HL-60 (cell line): ENCODE data around the gene C20orf204.
"Not testable (repeated sequence)": the region's sequence is repeated elsewhere in the genome, so short reads cannot be mapped to it uniquely, and the experiment has no call there.

ENCODE experiments used
- DNase-seq, 2 experiments: peaks; one replicate each; pipeline ENCODE4 v3.0.0-alpha.2; 2010 to 2020; ENCODE audit warnings: low read depth in 1 of 2, low spot score in 1 of 2
- H3K27ac ChIP-seq: fragments of 250-450 bp; sonication (Bioruptor Pico); replicated peaks from 2 replicates; pipeline ENCODE4 v1.5.1; 2020; ENCODE audit warnings: mild to moderate bottlenecking, moderate library complexity
- H3K27me3 ChIP-seq: fragments of 250-450 bp; sonication (Bioruptor Pico); 2 replicates; pipeline ENCODE4 v1.5.1; 2021; ENCODE audit warnings: mild to moderate bottlenecking, moderate library complexity; ENCODE audit not compliant: insufficient read depth, poor library complexity, severe bottlenecking
- H3K4me3 ChIP-seq: replicated peaks from 2 replicates; pipeline ENCODE4 v1.5.1; 2011; ENCODE audit warnings: mild to moderate bottlenecking, control low read depth, low read length; ENCODE audit not compliant: insufficient read depth
- CTCF ChIP-seq: IDR thresholded peaks from one replicate; pipeline ENCODE4 v1.5.1; 2011; ENCODE audit warnings: low read length, control low read depth, inconsistent platforms; ENCODE audit not compliant: insufficient read depth
- GABPA ChIP-seq: IDR thresholded peaks from 2 replicates; pipeline ENCODE4 v1.6.1; 2012; ENCODE audit warnings: low read depth
- POLR2AphosphoS5 ChIP-seq: IDR thresholded peaks from 2 replicates; pipeline ENCODE4 v1.6.1; 2012; ENCODE audit warnings: low read depth
- REST ChIP-seq: IDR thresholded peaks from 2 replicates; pipeline ENCODE4 v1.6.1; 2012; ENCODE audit warnings: low read depth; ENCODE audit not compliant: insufficient replicate concordance
- SPI1 ChIP-seq: IDR thresholded peaks from 2 replicates; pipeline ENCODE4 v1.6.1; 2012; ENCODE audit warnings: low read depth, mild to moderate bottlenecking, borderline replicate concordance

The C20orf204 gene

GRCh38 chr20:64010711-64011237, 25.2 kb upstream of the C20orf204 start:
- Histone ChIP-seq H3K4me3 (no peak overlapping the region), H3K27ac (no peak overlapping the region), H3K27me3 (no peaks in the 10 kb centered on the region)
- TF ChIP-seq CTCF (no peak), REST (no peak), SPI1 (no peak), GABPA (no peak), POLR2AphosphoS5 (no peak)
- no peak for DNase-seq

- TF ChIP-seq REST, result no peak
- TF ChIP-seq GABPA, result no peak
- TF ChIP-seq CTCF, result no peak
- TF ChIP-seq SPI1, result no peak
- TF ChIP-seq POLR2AphosphoS5, result no peak
- no peak for DNase-seq
- H3K27me3 ChIP-seq, result no peaks in the 10 kb centered on the region
- H3K27ac ChIP-seq, result no peak overlapping the region
- no peak overlapping the region for H3K4me3 ChIP-seq
Measured at GRCh38 chr20:64011366-64011779, 24.6 kb upstream of the C20orf204 start.

- H3K27me3 ChIP-seq, H3K4me3 ChIP-seq, H3K27ac ChIP-seq, DNase-seq: not testable (repeated sequence)
Measured at GRCh38 chr20:64012385-64013154, 23.4 kb upstream of the C20orf204 start.

GRCh38 chr20:64015635-64016034, 20.3 kb upstream of the C20orf204 start:
- no peak for DNase-seq
- no peak overlapping the region for H3K27ac ChIP-seq
- no peak overlapping the region for H3K4me3 ChIP-seq
- no peaks in the 10 kb centered on the region for H3K27me3 ChIP-seq
- TF ChIP-seq GABPA (no peak), REST (no peak), CTCF (no peak), SPI1 (no peak), POLR2AphosphoS5 (no peak)
